ENCODE measurements around the gene ZNF174.

- no peak for TF ChIP-seq POLR2AphosphoS5 (IDR thresholded peaks at IDR 0.05; ENCODE audit: low read depth)
- TF ChIP-seq, protein P1, sequence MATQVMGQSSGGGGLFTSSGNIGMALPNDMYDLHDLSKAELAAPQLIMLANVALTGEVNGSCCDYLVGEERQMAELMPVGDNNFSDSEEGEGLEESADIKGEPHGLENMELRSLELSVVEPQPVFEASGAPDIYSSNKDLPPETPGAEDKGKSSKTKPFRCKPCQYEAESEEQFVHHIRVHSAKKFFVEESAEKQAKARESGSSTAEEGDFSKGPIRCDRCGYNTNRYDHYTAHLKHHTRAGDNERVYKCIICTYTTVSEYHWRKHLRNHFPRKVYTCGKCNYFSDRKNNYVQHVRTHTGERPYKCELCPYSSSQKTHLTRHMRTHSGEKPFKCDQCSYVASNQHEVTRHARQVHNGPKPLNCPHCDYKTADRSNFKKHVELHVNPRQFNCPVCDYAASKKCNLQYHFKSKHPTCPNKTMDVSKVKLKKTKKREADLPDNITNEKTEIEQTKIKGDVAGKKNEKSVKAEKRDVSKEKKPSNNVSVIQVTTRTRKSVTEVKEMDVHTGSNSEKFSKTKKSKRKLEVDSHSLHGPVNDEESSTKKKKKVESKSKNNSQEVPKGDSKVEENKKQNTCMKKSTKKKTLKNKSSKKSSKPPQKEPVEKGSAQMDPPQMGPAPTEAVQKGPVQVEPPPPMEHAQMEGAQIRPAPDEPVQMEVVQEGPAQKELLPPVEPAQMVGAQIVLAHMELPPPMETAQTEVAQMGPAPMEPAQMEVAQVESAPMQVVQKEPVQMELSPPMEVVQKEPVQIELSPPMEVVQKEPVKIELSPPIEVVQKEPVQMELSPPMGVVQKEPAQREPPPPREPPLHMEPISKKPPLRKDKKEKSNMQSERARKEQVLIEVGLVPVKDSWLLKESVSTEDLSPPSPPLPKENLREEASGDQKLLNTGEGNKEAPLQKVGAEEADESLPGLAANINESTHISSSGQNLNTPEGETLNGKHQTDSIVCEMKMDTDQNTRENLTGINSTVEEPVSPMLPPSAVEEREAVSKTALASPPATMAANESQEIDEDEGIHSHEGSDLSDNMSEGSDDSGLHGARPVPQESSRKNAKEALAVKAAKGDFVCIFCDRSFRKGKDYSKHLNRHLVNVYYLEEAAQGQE (IDR thresholded peaks at IDR 0.05; ENCODE audit: insufficient replicate concordance, low read depth) = no peak
Measured at GRCh38 chr16:3458852-3459361, 57.9 kb downstream of the ZNF174 start.
